DND-41 (cell line): ENCODE measurements around the gene CYB5B.

Source experiments
- CTCF ChIP-seq: IDR thresholded peaks from 2 replicates; pipeline ENCODE4 v1.5.1; 2012; ENCODE audit warnings: borderline replicate concordance, low read length, moderate library complexity, mild to moderate bottlenecking; ENCODE audit not compliant: poor library complexity, severe bottlenecking; ENCODE audit errors: extremely low read depth
- EZH2 ChIP-seq: IDR thresholded peaks from 3 replicates; pipeline ENCODE4 v1.6.1; 2012; ENCODE audit warnings: borderline replicate concordance, low read depth, mild to moderate bottlenecking, moderate library complexity, low read length, inconsistent platforms; ENCODE audit not compliant: severe bottlenecking

DNA sequence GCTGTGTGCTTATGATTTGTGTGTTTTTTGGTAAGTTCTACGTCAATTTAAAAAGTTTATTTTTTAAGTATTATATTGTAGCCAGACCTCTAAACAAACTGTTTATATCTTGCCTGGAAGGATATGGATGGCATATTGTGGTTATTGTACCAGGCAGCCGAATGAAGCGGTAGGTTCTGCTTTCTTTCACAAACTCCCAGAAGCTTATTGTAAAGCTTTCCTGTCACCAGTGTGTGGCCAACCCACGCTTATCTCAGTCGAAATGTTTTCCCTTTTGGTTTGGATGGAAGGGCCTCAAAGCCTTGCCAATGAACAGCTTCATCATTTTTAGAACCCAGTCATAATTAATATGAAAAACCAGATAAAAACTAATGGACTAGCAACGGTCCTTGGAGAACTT lies 53.1 kb downstream of the CYB5B start:
- no peak for TF ChIP-seq CTCF
- no peak for TF ChIP-seq EZH2
